Activated T-cell treated with anti-CD3 and anti-CD28 coated beads, Interleukin-2, amount 50 U/mL, for 48 hours (primary cell): ENCODE data around the gene GRPEL1.
"Not testable (repeated sequence)": the region's sequence is repeated elsewhere in the genome, so short reads cannot be mapped to it uniquely, and the experiment has no call there.

Experiments
- DNase-seq, 2 experiments: peaks; one replicate each; pipeline ENCODE4 v3.0.0-alpha.2; 2020

The GRPEL1 gene

DNA sequence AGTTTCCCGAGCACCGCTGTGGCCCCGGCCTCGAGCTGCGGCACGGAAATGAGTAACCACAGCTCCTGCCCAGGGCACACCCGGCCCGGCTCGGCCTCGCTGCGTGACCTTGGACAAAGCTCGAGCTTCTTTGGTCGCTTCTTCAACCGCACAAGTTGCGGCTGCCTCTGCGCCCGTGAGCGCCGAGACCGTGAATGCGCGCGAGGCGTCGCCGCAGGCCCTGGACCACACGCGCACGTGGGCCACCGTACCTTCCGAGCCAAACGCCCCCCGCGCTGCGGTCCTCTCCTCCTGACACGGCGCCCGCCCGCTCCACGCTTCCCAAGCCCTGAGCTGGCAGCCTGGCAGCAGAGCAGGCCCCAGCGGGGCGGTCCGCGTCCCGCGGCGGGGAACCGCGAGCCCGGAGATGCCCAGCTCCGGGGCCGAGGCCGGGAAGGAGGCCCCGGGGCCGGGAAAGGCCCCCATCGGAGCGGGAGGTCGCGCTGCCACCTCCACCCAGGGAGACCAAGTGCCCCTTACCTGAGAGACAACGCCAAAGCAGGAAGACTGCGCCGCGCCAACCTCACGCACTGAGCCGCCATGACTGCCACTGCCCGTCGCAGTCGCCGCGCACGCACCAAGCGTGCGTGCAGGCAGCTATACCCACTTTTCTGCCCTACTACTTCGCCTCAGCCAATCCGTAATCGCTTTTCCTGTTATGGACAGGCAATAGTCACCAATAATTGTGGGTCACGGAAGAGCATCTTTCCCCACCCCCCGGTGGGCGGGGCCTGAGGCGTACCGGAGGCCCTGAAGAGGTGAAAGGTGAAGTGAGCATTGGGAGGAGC, at the start of gene GRPEL1:
Gene GRPEL1 (minus strand): TSS at position 613 of the 827 bp plus-strand sequence. CDS start 32 bp downstream, at position 581.
- DNase-seq = peak; percentile 64 to 100

DNA sequence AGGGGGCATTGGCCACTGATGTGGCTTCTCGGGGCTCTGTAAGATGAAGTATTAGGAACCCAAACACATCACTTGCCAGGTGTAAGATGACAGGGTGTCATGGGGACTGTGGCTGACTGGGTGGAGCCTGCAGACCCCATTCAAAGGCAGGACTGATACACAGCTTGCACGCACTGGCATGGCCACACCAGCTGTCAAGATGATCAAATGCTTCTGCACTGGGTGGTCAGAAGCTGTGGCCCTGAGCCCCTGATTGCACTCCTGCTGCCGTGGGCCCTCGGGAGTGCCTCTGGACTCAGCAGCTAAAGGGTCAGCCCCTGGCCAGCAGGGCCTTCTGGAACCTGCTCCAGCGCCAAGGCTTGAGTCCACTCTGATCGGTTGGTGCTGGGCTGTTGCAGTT, 48.8 kb upstream of the GRPEL1 start:
- no peak for DNase-seq

DNA sequence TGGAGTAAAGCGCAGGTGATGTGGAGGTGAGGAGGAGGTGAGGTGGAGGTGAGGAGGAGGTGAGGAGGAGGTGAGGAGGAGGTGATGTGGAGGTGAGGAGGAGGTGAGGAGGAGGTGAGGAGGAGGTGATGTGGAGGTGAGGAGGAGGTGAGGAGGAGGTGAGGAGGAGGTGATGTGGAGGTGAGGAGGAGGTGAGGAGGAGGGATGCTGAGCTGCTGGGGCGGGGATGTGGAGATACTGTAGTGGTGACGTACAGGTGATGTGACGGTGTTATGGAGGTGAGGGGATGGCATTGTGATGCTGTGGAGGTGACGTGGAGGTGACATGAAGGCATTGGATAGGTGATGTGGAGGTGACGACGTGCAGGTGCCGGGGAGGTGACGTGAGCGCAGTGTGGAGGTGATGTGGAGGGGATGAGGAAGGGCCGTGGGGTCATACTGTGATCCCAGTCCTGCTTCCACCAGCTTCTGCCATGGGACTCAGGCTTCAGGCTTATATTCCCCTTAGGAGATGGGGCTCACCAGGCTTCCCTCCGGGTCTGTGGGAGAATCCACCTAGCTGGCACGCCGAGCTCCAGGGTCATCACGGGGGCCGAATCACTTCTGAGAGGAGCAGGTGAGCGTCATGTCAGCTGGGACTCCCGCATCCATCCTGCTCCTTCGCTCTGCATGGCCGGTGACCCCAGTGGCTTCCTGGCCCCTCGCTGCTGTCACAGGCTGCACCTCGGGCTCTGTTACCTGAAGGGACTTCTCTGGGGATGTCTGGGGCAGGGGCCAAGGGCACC, 47.9 kb upstream of the GRPEL1 start:
- no peak for DNase-seq

DNA sequence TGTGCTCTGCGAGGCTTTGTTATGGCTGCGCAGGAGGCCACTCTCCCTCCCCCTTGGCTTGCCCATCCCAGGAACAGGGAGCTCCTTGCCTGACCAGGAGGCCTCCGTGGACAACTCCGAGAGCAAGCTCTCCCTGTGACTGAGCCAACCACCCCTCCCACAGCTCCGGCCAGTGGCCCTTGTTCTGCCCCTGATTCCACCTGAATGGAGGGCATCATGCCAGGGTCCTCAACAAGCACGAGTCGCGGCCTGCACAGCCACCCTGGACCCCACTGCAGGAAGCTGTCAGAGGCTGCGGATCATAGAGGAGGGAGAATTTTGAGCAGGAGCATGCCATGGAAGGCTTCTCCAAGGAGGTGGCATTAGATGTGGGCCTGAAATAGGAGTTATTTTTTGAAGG, 44.8 kb upstream of the GRPEL1 start:
- DNase-seq = no peak

DNA sequence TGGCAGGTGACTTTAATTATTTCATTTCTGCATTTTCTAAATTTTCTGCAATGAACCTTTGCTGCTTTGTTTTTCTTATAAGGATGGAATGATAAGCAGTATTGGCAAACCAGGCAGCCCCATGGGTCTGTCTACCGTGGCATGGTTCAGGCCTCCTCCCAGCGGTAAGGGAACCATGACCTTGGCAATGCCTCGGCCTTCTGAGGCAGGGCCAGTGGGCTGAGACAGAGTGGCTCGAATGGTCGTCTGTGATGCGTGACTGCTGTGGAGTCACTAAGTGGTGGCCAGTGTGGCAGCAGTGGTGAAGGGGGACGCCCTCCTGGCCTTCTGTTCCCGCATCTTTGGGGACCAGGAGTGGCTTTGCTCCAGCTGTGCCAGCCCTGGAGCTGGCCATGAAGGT, 43.6 kb upstream of the GRPEL1 start:
- no peak for DNase-seq

DNA sequence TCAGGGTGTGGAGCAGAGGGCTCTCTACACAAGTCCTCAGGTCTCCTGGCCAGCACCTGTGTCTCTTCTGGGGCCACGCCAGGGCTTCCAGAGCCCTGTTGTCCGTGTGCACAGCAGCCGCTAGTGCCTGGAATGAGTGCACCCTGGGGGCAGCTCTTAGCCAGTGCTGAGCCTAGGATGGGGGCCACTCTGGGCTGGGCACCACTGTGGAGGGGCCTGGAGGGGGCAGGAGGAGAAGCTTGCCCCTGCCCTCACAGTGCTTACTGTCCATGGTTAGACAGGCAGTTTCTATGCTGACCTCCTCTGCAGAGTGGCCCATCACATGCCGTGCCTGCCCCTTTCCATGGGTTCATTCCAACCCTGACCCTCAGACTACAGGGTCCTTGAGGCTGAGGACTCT, 42.7 kb upstream of the GRPEL1 start:
- DNase-seq = no peak

DNA sequence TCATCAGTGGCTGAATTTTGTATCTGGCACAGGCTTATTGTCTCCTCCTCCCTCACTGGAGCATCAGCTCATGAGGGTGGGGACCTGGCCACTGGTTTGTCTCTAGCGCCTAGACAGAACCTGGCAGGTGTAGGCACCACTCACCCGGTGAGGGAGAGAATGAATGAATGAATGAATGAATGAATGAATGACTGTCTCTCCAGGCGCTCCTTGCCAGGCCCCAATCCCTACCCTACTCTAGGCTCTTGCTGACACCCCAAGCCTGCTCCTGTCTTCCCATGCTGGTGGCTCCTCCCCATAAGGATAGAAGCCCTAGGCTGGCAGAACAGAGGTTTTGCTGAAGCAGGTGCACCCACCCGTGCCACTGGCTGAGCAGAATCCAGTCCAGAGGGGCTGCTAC, 41.3 kb upstream of the GRPEL1 start:
- DNase-seq = no peak

DNA sequence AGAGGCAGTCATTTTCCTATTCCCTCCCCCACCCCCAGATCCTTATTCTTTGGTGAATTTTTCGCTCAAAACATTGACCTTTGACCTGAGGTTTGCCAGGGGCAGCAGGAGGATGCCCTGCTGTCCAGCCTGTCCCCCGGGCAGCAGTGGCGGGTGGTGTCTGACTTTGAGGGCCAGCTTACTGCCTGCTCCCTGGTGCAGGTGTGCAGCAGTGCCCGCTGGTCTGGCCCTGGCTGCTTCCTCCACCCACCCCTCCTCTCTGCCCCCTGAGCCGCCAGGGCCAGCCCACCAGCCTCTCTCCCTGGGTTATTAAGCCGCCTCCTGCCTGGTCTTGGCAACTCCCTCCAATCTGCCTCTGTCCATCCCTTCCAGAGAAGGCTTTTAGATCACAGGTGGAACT, 40.8 kb upstream of the GRPEL1 start:
- no peak for DNase-seq

DNA sequence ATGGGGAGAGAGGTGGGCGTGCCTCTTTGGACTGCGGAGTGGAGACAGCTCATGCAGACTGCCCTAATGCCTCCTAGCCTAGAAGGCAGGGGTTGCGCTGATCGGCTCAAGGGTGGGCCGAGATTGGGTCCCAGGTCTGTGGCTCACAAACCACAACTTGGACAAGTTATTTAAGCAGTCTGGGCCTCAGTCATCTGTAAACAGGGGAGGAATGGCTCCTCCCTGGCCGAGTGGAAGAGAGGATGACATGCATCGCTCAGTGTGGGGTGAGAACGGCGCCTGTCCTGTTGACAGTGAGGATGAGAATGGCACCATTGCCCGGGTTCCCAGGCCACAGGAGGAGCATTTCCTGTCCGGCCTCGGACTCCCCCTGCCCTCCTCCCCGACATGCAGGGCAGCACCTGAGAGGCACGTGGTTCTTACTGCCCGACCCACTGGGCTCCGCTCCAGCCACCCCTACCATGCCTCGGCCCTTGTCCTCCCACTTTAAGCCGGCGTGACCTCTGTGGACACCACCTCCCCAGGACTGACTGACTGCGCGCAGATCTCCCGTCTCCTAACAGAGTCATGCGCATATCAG, 40.3 kb upstream of the GRPEL1 start:
- DNase-seq = no peak

DNA sequence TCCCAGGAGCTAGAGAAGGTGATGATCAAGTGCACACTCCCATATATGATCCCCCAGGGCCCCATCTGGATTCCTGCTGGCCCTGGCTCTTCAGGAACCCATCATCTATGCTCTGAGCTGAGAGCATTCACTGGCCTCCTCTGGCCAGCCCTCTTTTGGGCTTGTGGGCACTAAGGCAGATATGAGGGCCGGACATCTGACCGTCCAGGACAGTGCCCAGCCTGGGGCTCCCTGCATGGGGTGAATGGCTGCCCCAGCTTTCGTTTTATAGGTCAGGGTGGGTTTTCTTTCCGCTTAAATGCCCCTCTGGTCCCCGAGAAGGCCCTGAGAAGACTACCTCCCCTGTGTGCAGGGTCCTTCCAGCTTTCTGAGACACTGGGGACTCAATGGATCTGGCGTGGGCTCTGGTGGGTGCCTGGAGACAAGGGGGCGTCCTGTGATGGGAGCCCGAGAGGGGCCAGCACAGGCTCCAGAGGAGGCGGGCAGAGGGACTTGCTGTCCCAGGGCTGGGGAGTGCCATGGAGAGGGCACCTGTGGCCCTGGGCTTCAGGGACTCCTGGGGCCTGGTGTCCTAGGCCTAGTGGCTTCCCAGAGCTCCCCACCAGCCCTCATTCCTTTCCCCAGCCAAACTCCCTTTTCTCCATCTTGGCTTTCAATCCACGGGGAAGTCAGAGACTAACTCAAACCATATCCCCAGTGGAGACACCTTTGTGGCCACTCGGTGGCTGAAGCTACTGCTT, 39.5 kb upstream of the GRPEL1 start:
- DNase-seq = no peak

DNA sequence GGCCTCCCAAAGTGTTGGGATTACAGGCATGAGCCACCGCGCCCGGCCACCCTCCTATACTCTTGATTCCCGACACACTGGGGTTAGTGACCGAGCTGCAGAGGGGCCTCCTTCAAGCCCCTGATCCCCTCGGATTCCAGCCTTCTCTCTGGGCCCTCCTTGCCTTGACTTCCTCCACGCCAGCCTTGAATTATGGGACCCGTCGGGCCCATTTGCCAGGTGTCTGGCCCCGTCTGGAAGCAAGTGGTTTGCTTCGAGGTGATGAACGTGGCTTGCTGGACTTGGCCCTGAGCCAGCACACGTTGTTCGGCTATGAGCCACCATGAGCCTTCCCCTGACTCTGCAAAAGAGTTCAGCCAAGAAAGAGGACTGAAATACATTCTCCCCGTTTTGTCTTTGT, 37.4 kb upstream of the GRPEL1 start:
- no peak for DNase-seq

DNA sequence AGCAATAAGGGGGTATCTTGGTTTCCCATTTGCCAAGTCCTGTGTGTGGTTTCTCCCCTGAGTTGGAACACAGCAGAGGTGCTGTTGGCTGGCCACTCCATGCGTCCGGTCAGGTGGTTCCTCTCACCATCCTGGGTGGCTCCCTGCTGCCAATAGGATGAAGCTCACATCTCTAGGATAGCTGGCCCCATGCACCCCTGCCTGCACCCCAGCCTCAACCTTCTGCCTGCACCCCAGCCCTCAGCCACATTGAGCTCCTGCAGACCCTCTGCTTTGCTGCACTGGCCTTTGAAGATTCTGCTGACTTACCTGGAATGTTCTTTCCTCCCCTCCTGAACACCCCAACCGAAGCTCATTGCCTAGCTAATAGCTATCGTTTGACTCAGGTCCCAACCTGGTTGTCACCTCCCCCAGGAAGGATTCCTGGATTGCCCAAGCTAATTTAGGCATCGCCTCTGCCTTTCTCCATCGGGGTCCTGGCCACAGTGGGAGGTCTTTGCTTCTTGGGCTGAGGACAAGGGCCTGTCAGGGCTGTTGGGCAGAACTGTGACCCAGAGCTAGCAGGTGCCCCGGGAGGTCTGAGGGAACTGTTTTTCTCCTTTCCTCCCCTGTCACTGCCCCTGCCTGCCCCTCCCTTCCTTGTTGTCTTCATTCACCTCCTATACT, 36.6 kb upstream of the GRPEL1 start:
- DNase-seq = no peak

DNA sequence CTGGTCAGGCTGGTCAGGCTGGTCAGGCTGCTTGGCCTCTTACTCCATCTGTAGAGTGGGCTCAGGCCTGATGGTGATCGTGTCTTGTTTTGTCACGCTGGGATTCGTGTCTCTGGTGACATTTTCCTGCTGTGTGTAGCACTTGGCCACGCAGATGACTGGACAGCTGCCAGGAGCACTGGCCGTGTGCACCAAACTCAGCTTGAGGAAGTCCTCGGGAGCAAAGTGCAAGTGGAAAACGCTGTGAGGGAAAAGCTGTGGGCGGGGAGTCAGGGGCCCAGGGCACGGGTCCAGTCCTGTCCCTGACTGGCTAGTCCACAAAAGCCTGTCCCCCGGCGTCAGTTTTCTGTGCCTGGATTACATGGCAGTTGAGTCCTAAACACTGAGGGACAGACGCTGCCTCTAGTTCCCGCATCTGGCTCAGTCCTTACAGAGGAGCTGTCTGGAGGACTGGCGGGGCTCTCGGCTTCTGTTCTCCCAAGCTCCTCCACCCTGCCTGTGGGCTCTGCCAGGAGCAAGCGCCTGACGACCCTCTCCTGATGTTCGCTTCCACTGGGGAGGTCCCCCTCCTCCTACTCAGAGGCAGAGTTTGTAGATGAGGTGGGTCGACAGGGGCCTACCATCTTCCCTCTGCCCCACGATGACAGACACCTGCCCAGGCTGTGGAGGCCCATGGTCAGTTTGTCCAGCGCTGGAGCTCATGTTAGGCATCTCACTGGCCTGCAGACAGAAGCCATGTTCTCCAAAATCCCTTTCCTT, 35.9 kb upstream of the GRPEL1 start:
- DNase-seq = no peak

DNA sequence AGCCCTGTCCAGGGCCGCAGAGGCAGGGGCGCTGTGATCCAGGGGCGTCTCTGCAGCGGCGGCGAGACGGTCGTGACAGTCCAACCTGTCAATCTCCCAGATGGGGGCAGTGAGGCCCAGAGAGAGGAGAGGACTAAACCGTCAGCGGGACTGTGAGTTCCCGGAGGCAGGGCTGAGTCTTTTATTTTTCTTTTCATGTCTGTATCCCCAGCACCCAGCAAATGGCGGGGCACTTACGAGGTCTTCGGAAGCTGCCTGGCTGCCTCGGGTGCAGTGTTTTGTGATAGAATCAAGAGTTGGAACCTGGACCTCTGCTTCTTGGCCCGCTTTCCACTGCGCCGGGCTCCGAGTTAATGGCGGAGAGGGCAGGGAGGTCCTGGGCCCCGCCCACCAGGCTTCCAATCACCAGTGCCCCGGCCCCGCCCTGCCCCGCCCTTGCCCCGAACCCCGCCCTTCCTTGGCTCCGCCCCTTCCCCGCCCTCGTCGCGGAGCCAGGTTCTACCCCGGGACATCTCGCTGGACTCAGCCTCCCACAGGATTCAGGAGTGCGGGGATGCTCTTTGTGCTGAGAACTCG, 35.3 kb upstream of the GRPEL1 start:
- DNase-seq = peak; percentile 87 to 91

DNA sequence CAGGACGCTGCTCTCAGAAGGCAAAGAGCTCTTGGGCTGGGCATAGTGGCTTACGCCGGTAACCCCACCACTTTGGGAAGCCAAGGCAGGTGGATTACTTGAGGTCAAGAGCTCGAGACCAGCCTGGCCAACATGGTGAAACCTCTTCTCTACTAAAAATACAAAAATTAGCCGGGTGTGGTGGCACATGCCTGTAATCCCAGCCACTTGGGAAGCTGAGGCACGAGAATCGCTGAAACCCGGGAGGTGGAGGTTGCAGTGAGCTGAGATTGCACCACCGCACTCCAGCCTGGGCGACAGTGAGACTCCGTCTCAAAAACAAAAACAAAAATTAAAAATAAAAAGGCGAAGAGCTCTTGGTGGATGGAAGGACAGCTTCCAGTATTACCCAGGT, 34.6 kb upstream of the GRPEL1 start:
- DNase-seq = not testable (repeated sequence)

DNA sequence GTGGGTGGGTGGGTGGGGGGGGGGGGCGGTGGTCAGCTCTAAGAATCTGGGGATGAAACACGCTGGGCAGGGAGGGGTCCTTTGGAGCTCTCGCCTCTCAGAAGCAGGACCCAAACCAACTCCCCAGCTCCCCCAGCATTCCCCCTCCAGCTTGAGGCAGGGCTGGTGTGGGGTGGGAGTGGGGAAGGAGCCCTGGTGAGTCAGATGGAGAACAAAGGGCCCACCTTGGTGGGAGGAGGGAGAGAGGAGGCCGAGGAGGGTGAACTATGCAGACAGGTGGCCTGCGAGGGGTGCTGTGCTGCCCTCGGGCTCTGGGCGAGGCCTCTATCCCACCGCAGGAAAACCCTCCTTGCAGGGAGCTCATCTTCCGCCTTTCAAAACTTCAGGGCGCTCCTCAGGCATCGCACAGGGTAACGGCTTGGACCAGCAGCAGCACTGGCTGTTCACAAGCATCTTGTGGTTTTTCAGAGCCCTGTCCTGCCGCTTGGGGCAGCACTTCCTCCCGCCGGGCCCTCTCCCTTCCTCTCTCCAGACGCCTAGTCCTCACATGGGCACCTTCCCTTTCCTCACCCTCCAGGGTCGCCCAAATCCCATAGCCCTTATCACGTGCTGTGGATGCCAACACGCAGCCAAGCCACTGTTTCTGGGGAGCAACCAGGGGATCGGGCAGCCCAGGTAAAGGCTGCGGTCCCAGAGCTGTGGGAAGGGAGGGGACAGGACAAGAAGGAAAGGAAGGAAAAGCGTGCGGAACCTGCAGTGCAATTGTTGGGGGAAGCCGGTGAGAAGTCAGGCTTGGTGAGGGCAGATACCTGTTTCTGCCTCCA, 34.0 kb upstream of the GRPEL1 start:
- peak; percentile 71 to 76 for DNase-seq

DNA sequence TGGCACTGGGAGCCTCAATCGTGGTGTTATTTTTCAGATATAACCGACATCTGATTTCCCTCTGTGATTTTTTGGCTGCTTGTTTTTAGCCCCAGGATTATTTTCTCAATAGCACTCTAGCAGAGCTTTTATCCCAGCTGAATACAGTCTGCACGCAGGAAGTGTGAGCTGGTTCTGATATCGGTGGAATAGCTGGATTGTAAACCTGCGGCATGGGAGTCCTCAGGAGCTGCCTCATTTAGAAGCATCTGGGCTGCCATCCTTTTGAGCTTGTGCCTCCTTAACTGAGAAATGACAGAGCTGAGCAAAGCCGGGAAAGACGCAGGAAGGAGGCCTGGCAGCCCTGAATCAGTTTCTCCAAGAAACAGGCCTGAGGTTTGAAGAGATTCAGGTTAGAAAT, 28.4 kb upstream of the GRPEL1 start:
- no peak for DNase-seq

DNA sequence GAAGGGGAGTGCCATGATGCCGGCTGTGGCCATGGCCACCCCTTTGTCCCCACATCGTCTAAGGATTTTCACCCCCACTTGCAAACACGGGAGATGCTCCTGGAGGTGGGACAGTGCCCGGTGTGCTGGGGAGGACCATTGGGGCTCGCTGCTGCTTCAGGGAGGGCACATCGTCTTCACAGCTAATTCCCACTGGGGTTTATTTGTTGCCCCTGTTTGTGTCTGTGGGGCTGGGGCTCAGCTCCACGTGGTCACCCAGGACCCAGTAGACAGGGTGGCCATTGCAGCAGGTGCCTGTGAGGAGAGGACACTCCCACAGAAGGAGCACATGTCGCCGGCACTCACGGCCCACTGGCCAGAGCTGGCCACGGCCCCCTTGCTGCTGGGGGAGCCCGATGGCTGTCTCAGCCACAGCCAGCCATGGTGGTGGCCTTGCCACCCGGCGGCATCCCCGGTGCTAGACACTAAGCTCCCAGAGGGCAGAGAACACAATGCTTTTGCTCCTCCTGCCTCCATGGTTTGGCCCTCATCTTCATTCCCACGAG, 27.8 kb upstream of the GRPEL1 start:
- no peak for DNase-seq

DNA sequence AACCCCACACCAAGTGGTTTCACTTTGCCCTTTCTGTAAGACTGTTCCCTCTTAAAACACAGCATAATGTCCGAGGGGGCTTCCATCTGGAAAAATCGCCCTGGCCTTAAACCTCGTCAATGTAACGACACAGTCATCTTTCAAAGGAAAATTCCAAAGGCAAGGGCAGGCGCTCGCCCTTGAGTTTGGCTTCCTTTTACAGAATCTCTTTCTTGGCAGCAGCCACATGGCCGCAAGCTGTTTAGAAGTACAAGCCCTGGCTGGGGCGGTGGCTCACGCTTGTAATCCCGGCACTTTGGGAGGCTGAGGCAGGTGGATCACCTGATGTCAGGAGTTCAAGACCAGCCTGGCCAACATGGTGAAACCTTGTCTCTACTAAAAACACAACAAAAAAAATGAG, 27.1 kb upstream of the GRPEL1 start:
- DNase-seq = no peak

DNA sequence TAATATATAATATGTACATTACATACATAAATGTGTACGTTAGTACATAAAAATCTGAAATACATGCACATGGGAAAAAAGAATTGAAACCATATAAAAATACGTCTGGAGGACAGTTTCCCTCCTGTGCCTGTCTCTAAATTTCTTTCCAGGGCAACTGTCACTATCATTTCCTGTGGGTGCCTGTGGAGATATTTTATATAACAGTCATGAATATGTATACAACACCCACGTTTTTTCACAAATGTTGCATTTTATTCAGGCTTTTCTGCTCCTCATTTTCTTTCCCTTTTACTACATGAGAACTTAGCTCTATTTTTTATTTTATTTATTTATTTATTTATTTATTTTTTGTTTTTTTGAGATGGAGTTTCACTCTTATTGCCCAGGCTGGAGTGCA, 24.2 kb upstream of the GRPEL1 start:
- DNase-seq = no peak
